DMS79 (cell line): Measurements from ENCODE around the gene KCND3.
"Not testable (repeated sequence)": the region's sequence is repeated elsewhere in the genome, so short reads cannot be mapped to it uniquely, and the experiment has no call there.

Source experiments
- DNase-seq: peaks from one replicate; lab custom pipeline; 2025; lab: John Stamatoyannopoulos, UW

KCND3 gene

GRCh38 chr1:111811891-111812290 is 177.6 kb downstream of the KCND3 start:
- DNase-seq: no peak

- no peak for DNase-seq
Observed at GRCh38 chr1:111805251-111805650, 184.2 kb downstream of the KCND3 start.

GRCh38 chr1:111804776-111805175 is 184.7 kb downstream of the KCND3 start:
- no peak for DNase-seq

GRCh38 chr1:111803951-111804350 is 185.5 kb downstream of the KCND3 start:
- no peak for DNase-seq

- no peak for DNase-seq
Observed at GRCh38 chr1:111802984-111803383, 186.5 kb downstream of the KCND3 start.

- DNase-seq: no peak
Observed at GRCh38 chr1:111802110-111802509, 187.4 kb downstream of the KCND3 start.

GRCh38 chr1:111801071-111801850 is 188.2 kb downstream of the KCND3 start:
- DNase-seq: no peak

GRCh38 chr1:111799722-111800121 is 189.7 kb downstream of the KCND3 start:
- DNase-seq: not testable (repeated sequence)

GRCh38 chr1:111798580-111798979 is 190.9 kb downstream of the KCND3 start:
- no peak for DNase-seq

- no peak for DNase-seq
Observed at GRCh38 chr1:111795401-111795800, 194.1 kb downstream of the KCND3 start.

- no peak for DNase-seq
Observed at GRCh38 chr1:111793923-111794322, 195.5 kb downstream of the KCND3 start.

- DNase-seq: no peak
Observed at GRCh38 chr1:111792249-111792648, 197.2 kb downstream of the KCND3 start.

- DNase-seq: no peak
Observed at GRCh38 chr1:111791776-111792175, 197.7 kb downstream of the KCND3 start.

- no peak for DNase-seq
Observed at GRCh38 chr1:111789666-111790316, 199.7 kb downstream of the KCND3 start.

- no peak for DNase-seq
Observed at GRCh38 chr1:111789142-111789541, 200.3 kb downstream of the KCND3 start.

GRCh38 chr1:111786669-111787207 is 202.7 kb downstream of the KCND3 start:
- DNase-seq: no peak

- no peak for DNase-seq
Observed at GRCh38 chr1:111784273-111784901, 205.1 kb downstream of the KCND3 start.

- DNase-seq: no peak
Observed at GRCh38 chr1:111779546-111779945, 209.9 kb downstream of the KCND3 start.

GRCh38 chr1:111778541-111779051 is 210.9 kb downstream of the KCND3 start:
- DNase-seq: no peak

GRCh38 chr1:111778066-111778465 is 211.4 kb downstream of the KCND3 start:
- DNase-seq: no peak

GRCh38 chr1:111777301-111777700 is 212.2 kb downstream of the KCND3 start:
- DNase-seq: no peak

GRCh38 chr1:111776861-111777260 is 212.6 kb downstream of the KCND3 start:
- no peak for DNase-seq

GRCh38 chr1:111776391-111776790 is 213.1 kb downstream of the KCND3 start:
- no peak for DNase-seq
